ENCODE data around the gene MORN1. TPM values are rescaled to one million over a fixed set of nuclear protein-coding genes. Genes with fewer than 3 reads are reported as not detected.

MORN1 gene
- total RNA-seq, 2 donors from 2014 or later = 6.8 to 6.9 TPM

GRCh38 chr1:2350911-2351655, 40.3 kb downstream of the MORN1 start:
- DNase-seq (no peak), ATAC-seq (replicated peaks in 1 of 2) (no peak)
- Mint-ChIP-seq H3K9me3 (no peaks in the 10 kb centered on the region), H3K4me3 (no peak overlapping the region), H3K4me1 (ENCODE audit: low read depth) (no peaks in the 10 kb centered on the region), H3K27me3 (ENCODE audit: low read depth) (no peaks in the 10 kb centered on the region), H3K27ac (no peak overlapping the region), H3K36me3 (ENCODE audit: insufficient read depth in 2 of 2) (no peaks in the 10 kb centered on the region)

- no peak for DNase-seq
- no peaks in the 10 kb centered on the region for H3K9me3 Mint-ChIP-seq
- H3K27me3 Mint-ChIP-seq (ENCODE audit: low read depth) = no peaks in the 10 kb centered on the region
- H3K4me1 Mint-ChIP-seq (ENCODE audit: low read depth) = no peaks in the 10 kb centered on the region
- H3K4me3 Mint-ChIP-seq = no peak overlapping the region
- ATAC-seq (replicated peaks in 1 of 2) = no peak
- H3K27ac Mint-ChIP-seq = no peak overlapping the region
- no peaks in the 10 kb centered on the region for H3K36me3 Mint-ChIP-seq (ENCODE audit: insufficient read depth in 2 of 2)
Observed at GRCh38 chr1:2350501-2350900, 40.9 kb downstream of the MORN1 start.

- H3K4me3 Mint-ChIP-seq = no peak overlapping the region
Observed at GRCh38 chr1:2349806-2350205, 41.5 kb downstream of the MORN1 start.

GRCh38 chr1:2348346-2349325, 42.7 kb downstream of the MORN1 start:
- ATAC-seq (replicated peaks in 1 of 2) = no peak
- no peak overlapping the region for H3K4me3 Mint-ChIP-seq
- no peaks in the 10 kb centered on the region for H3K4me1 Mint-ChIP-seq (ENCODE audit: low read depth)
- H3K27ac Mint-ChIP-seq = no peak overlapping the region
- no peaks in the 10 kb centered on the region for H3K36me3 Mint-ChIP-seq (ENCODE audit: insufficient read depth in 2 of 2)
- H3K27me3 Mint-ChIP-seq (ENCODE audit: low read depth) = no peaks in the 10 kb centered on the region
- no peaks in the 10 kb centered on the region for H3K9me3 Mint-ChIP-seq
- DNase-seq = no peak

More at GRCh38 chr1:2349806-2350205, 41.5 kb downstream of the MORN1 start:
- H3K27ac Mint-ChIP-seq = no peak overlapping the region
- H3K36me3 Mint-ChIP-seq (ENCODE audit: insufficient read depth in 2 of 2) = no peaks in the 10 kb centered on the region
- no peaks in the 10 kb centered on the region for H3K9me3 Mint-ChIP-seq
- H3K4me1 Mint-ChIP-seq (ENCODE audit: low read depth) = no peaks in the 10 kb centered on the region
- ATAC-seq (replicated peaks in 1 of 2) (no peak), DNase-seq (no peak)
- H3K27me3 Mint-ChIP-seq (ENCODE audit: low read depth) = no peaks in the 10 kb centered on the region

- ATAC-seq (replicated peaks in 1 of 2) = no peak
- H3K9me3 Mint-ChIP-seq = no peaks in the 10 kb centered on the region
- H3K4me3 Mint-ChIP-seq = no peak overlapping the region
- H3K27ac Mint-ChIP-seq = no peak overlapping the region
- no peaks in the 10 kb centered on the region for H3K4me1 Mint-ChIP-seq (ENCODE audit: low read depth)
- DNase-seq = no peak
- H3K36me3 Mint-ChIP-seq (ENCODE audit: insufficient read depth in 2 of 2) = no peaks in the 10 kb centered on the region
- H3K27me3 Mint-ChIP-seq (ENCODE audit: low read depth) = no peaks in the 10 kb centered on the region
Observed at GRCh38 chr1:2347896-2348295, 43.5 kb downstream of the MORN1 start.

- no peak overlapping the region for H3K4me3 Mint-ChIP-seq
- H3K27ac Mint-ChIP-seq = no peak overlapping the region
- no peak for ATAC-seq (replicated peaks in 1 of 2)
- DNase-seq = no peak
- H3K9me3 Mint-ChIP-seq = no peaks in the 10 kb centered on the region
- H3K27me3 Mint-ChIP-seq (ENCODE audit: low read depth) = no peaks in the 10 kb centered on the region
- H3K4me1 Mint-ChIP-seq (ENCODE audit: low read depth) = no peaks in the 10 kb centered on the region
- H3K36me3 Mint-ChIP-seq (ENCODE audit: insufficient read depth in 2 of 2) = no peaks in the 10 kb centered on the region
Observed at GRCh38 chr1:2347409-2347785, 44.0 kb downstream of the MORN1 start.

GRCh38 chr1:2346691-2347408, 44.5 kb downstream of the MORN1 start:
- Mint-ChIP-seq H3K36me3 (ENCODE audit: insufficient read depth in 2 of 2) (no peaks in the 10 kb centered on the region), H3K9me3 (no peaks in the 10 kb centered on the region), H3K27me3 (ENCODE audit: low read depth) (no peaks in the 10 kb centered on the region), H3K4me1 (ENCODE audit: low read depth) (no peaks in the 10 kb centered on the region), H3K4me3 (no peak overlapping the region), H3K27ac (no peak overlapping the region)
- ATAC-seq (replicated peaks in 1 of 2) (no peak), DNase-seq (no peak)

- ATAC-seq (replicated peaks in 1 of 2) (no peak), DNase-seq (no peak)
- Mint-ChIP-seq H3K9me3 (no peaks in the 10 kb centered on the region), H3K4me1 (ENCODE audit: low read depth) (no peaks in the 10 kb centered on the region), H3K27ac (no peak overlapping the region), H3K4me3 (no peak overlapping the region), H3K27me3 (ENCODE audit: low read depth) (no peaks in the 10 kb centered on the region), H3K36me3 (ENCODE audit: insufficient read depth in 2 of 2) (no peaks in the 10 kb centered on the region)
Observed at GRCh38 chr1:2345297-2346075, 45.9 kb downstream of the MORN1 start.

- no peaks in the 10 kb centered on the region for H3K4me1 Mint-ChIP-seq (ENCODE audit: low read depth)
Observed at GRCh38 chr1:2344744-2345296, 46.5 kb downstream of the MORN1 start.

GRCh38 chr1:2344121-2344681, 47.2 kb downstream of the MORN1 start:
- Mint-ChIP-seq H3K9me3 (no peaks in the 10 kb centered on the region), H3K4me3 (no peak overlapping the region), H3K36me3 (ENCODE audit: insufficient read depth in 2 of 2) (no peaks in the 10 kb centered on the region), H3K27ac (no peak overlapping the region), H3K27me3 (ENCODE audit: low read depth) (no peaks in the 10 kb centered on the region), H3K4me1 (ENCODE audit: low read depth) (no peaks in the 10 kb centered on the region)
- no peak for DNase-seq
- ATAC-seq (replicated peaks in 1 of 2) = no peak

More at GRCh38 chr1:2344744-2345296, 46.5 kb downstream of the MORN1 start:
- Mint-ChIP-seq H3K4me3 (no peak overlapping the region), H3K9me3 (no peaks in the 10 kb centered on the region), H3K27ac (no peak overlapping the region), H3K36me3 (ENCODE audit: insufficient read depth in 2 of 2) (no peaks in the 10 kb centered on the region), H3K27me3 (ENCODE audit: low read depth) (no peaks in the 10 kb centered on the region)
- DNase-seq (no peak), ATAC-seq (replicated peaks in 1 of 2) (no peak)

- no peaks in the 10 kb centered on the region for H3K4me1 Mint-ChIP-seq (ENCODE audit: low read depth)
- no peaks in the 10 kb centered on the region for H3K9me3 Mint-ChIP-seq
- no peak for ATAC-seq (replicated peaks in 1 of 2)
- H3K4me3 Mint-ChIP-seq = no peak overlapping the region
- DNase-seq = no peak
- no peaks in the 10 kb centered on the region for H3K27me3 Mint-ChIP-seq (ENCODE audit: low read depth)
- H3K27ac Mint-ChIP-seq = no peak overlapping the region
- no peaks in the 10 kb centered on the region for H3K36me3 Mint-ChIP-seq (ENCODE audit: insufficient read depth in 2 of 2)
Observed at GRCh38 chr1:2343023-2343935, 48.1 kb downstream of the MORN1 start.
